Activated T-cell treated with anti-CD3 and anti-CD28 coated beads, Interleukin-2, amount 50 U/mL, for 1 hour (primary cell): ENCODE results near the gene TXNRD2.
"Not testable (repeated sequence)": the region's sequence is repeated elsewhere in the genome, so short reads cannot be mapped to it uniquely, and the experiment has no call there.

Experiments
- DNase-seq: peaks from one replicate; pipeline ENCODE4 v3.0.0-alpha.2; 2020

The TXNRD2 gene

DNA sequence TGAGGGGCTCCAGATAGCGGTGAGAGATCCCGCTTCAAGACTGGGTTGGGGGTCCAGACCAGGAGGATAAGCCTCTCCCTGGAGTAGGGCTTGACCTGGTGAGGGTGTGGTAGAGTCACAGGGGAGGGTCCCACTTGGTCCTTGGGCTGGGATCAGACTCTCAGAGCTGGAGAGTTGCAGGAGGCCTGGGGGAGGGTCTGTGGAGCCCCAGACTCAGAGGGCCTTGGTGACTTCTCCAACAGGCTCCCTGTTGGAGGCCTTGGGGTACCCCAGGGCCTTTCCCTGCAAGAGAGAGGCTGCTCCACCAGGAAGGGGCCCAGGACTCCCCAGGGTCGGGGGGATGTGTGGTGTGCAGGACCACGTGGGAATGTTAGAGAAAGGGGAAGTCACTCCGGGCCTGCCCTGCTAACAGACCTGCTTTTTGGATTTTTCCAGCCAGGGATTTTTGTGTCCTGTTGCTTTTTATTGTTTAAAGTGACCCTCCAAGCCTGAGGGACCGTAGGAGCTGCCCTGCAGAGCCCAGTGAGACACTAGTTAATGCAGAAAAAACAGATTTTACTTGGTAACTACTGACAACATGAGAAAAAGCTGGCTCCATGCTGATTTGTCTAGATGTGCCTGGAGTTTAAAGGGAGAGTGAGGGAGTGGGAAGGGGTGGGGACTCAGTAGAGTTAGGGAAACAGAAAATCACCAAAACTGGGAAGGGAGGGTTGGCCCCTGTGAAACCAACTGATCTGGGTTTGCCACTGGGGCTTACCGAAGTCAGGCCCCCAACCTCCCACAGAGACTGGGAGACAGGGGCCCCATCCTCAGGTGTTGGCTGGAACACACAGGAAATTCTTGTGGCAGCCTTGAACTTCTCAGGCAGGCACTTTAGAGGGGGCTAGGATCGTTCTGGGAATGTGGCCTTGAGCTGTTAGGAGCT, 801 bp upstream of the TXNRD2 start:
- DNase-seq: peak; percentile 29

- DNase-seq: no peak
Measured at GRCh38 chr22:19940536-19941364, 868 bp downstream of the TXNRD2 start.

GRCh38 chr22:19937616-19938473, 3.8 kb downstream of the TXNRD2 start:
- DNase-seq: no peak

DNA sequence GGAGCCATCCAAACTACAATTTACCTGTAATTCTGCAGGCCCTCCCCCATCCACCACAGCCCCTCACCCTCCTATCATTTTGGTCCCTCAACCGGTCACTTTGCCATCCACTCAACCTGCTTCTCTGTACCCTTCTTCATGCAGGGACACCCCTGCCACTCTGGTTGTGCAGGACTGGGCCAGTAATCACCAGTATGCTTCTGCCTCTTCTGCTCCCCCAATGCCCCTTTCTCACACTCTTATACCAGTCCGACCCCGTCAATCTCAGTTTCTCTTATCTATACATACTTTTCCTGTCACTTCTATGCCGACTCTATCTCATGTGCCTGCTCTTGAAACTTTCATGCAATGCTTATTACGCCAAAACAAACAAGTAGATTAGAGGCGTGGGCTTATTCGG, 5.1 kb downstream of the TXNRD2 start:
- DNase-seq: no peak

DNA sequence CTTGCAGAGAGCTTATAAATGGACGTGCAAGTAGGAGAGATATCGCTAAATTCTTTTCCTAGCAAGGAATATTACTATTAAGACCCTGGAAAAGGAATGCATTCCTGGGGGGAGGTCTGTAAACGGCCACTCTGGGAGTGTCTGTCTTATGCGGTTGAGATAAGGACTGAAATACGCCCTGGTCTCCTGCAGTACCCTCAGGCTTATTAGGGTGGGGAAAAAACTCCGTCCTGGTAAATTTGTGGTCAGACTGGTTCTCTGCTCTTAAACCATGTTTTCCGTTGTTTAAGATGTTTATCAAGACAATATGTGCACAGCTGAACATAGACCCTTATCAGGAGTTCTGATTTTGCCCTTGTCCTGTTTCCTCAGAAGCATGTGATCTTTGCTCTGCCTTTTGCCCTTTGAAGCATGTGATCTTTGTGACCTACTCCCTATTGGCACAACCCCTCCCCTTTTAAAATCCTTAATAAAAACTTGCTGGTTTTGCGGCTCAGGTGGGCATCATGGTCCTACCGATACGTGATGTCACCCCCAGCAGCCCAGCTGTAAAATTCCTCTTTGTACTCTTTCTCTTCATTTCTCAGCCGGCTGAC, 6.4 kb downstream of the TXNRD2 start:
- not testable (repeated sequence) for DNase-seq

DNA sequence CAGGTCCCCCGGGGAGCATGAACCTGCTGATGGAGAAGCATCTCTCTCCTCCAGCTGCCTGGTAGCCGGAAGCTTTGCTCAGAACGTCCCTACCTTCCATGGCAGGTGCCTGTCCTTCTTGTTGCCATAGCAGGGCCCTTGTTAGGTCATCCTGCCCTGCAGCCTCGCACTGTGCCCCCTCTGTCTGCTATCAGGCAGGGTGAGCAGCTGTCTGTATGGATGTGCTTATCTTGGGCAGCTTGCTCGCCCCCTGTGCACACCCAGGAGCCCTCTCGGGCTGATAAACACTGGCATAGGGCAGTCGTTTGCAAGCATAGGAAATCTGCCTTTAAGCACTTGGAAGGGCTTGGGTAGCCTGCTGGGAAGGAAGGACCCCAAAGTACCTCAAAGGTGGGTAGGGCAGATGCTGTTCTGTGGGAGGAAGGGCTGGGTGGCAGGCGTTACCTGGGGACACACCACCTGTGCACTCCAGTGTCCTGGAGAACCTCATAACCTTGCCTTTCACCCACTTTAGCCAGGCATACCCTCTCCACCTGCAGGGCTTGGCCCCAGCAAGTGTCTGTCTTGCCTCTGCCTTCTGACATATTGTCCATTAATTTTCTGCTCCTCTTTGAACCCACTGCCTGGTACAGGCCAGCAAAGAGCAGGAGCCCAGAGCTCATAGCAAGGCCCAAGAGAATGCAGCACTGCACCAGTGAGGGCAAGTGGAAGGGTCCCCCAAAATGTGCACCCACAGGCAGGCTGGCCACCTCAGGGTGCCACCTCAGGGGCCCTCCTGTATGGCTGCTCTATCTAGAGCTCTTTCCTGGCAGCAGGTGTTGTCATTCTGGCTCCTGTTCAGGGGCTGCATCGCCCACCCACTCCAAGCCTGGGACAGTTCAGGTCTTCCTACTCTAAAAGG, 8.0 kb downstream of the TXNRD2 start:
- DNase-seq: no peak

GRCh38 chr22:19932367-19933206, 9.0 kb downstream of the TXNRD2 start:
- no peak for DNase-seq

DNA sequence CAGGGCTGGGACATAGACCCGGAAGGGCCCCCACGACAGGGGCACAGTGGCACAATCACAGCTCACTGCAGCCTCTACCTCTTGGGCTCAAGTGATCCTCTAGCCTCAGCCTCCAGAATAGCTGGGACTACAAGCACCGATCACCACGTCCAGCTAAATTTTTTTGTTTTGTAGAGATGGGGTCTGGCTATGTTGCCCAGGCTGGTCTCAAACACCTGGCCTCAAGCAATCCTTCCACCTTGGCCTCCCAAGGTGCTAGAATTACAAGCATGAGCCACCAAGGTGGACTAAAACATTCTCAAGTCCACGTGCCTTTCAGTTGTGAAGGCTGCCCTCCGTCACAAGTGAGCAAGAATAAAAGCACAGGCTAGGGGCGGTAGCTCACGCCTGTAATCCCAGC, 10.1 kb downstream of the TXNRD2 start:
- no peak for DNase-seq

DNA sequence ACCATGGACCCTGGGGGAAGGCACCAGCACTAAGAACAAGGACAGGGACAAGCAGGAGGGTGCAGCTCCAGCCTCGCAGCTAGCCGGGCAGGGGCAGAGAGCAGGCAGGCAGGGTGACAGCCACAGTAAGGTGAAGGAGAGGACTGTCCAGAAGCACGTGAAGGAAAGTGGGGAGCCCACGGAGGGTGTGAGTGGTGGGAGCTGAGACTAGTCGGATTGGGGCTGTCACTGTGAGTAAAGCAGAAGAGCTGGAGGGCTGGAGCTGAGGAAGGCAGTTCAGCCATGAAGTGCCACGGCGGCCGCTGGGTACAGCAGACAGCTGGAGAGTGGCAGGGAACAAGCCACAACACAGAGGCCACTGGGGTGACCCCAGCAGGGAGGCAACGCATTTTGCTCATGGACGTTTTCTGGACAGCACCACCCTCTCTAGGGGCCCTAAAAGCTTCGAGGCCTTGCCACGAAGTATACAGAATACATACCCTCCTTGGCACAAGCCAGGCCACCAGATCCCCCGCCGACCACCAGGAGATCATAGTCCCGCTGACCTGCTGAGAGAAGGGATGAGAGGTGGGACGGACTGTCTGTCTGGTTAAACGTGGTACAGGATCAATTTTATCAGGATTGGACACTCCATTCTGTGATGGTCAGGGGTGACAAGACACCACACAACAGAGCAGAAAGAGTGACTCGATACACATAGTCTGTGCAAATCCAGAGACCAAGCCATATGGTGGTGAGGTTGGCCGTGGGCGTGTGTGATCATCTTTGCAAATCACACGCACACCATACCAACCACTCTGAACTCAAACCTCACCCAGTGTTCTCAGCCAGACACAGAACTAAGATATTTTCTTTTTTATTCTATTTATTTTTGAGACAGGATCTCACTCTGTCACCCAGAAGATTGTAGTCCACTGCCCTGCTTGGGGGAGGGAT, 10.8 kb downstream of the TXNRD2 start:
- no peak for DNase-seq

- no peak for DNase-seq
Measured at GRCh38 chr22:19929586-19930550, 11.8 kb downstream of the TXNRD2 start.

DNA sequence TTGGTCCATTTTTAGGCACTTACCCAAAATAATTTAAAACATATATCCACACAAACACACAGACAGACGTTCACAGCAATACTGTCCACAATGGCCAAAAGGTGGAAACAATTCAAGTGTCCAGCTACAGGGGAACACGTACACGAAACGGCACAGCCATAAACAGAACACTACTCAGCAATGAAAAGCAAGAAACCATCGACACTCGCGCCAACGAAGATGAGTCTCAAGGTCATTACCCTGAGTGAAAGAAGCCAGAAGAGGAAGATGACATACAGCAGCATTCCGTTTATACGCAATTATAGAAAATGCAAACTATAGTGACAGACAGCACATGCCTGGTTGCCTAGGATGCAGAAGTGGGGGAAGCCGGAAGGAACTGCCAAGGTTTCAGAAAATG, 13.4 kb downstream of the TXNRD2 start:
- no peak for DNase-seq

DNA sequence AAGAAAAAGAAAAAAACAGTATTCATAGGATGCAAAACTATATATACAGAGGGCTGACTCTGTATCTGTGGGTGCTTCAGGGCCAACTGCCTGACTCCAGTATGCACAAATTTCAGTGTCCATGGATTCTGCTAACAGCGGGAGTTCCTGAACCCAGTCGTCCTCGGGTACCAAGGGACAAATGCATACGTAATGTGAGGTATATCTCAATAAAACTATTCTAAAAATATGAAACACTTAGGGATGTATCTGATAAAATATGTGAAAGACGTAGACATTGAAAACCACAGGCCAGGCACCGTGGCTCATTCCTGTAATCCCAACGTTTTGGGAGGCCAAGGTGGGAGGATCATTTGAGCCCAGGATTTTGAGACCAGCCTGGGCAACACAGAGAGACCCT, 13.9 kb downstream of the TXNRD2 start:
- DNase-seq: no peak

GRCh38 chr22:19926028-19926427, 15.6 kb downstream of the TXNRD2 start:
- DNase-seq: not testable (repeated sequence)

DNA sequence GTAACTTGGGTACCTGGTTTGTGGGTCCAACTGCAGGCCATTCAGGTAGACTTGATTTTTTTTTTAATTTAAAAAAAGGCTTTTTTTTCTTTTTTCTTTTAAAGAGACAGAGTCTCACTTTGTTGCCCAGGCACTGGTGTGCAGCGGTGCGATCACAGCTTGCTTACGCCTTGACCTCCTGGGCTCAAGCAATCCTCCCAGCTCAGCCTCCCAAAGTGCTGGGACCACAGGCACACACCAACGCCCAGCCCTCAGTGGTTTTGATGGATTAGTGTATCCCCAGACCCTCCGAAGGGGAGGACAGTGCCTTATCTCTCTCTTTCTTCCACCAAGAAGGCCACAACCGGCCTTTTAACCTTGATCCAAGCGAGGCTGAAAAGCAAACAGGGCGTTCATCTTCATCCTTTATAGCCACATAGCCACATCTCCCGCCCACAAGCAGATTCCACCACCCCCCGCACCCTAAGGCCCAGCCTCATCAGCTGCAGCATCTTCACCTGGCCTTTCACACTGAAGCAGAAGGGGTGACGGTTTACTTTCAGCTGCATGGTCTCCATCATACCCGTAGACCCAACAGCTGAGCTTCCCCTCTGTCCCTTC, 17.6 kb downstream of the TXNRD2 start:
- DNase-seq: no peak

DNA sequence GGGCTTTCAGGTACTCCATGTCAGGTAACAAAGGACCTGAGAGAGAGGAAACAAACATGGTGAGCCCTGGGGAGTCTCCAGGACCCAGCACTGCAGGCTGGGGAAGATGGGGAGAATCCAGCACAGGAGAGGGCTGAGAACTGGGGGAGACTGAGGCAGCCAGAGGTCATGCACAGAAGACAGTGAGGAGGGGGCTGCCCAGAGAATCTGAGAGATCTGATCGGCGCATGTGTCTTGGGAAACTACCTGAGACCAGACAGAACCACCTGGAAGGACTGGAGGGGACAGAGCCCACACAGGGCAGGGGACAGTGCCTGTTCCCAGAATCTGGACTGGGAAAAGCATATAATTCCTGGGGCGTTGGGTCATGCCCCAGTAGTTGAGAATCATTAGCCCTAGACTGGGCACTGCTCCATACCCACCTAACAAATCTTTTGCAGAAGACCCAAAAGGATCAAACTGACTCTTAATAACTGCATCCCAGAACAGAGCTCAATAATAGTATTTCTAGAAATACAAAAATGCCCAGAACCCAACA, 20.0 kb downstream of the TXNRD2 start:
- no peak for DNase-seq

DNA sequence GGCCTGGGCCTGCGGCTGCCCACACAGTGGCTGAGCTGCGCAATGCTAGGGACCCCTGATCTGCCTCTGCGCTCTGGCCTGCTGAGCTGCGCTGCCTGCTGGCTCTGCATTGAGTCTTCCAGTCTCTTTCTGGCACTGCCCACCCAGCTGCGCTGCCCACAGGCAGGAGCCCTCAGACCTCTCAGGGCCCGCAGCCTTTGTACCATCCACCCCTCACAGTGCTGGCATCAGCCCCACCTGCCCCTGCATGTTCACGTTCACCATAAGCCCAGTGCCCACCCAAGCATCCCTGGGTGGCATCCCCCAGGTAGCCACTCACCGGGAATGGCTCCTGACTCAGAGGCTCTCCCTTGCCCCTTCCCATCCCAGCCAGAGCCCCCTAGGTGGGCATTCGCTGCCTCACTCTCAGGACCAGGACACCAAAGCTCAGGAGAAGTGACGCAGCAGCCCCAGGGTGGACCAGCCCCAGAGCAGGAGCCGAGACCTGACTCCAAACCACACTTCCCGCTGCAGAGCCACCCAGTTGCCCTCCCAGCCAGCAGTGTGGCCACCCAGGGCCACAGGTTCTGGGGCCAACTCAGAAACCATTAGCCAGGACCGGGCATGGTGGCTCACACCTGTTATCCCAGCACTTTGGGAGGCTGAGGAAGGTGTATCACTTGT, 21.8 kb downstream of the TXNRD2 start:
- no peak for DNase-seq
